Prostate gland (tissue), 2 donors: ENCODE measurements around the gene CD59. TPM values are rescaled to one million over a fixed set of nuclear protein-coding genes. Genes with fewer than 3 reads are reported as not detected.

ENCODE experiments used
- DNase-seq: peaks from one replicate; pipeline ENCODE4 v3.0.0-alpha.2; 2019; ENCODE audit warnings: low spot score
- H3K27ac ChIP-seq, 2 donors: fragments of 200-600 bp; sonication (generic); 2 replicates each; pipeline ENCODE4 v1.5.1; 2017 to 2019
- H3K27me3 ChIP-seq: fragments of 200-600 bp; sonication (generic); replicated peaks from 2 replicates; pipeline ENCODE4 v1.5.1; 2019; ENCODE audit not compliant: insufficient read depth
- H3K36me3 ChIP-seq, 2 donors: fragments of 200-600 bp; sonication (generic); 1 replicate in 1 of 2; 2 replicates in 1 of 2; pipeline versions ENCODE4 v1.5.1 to v1.8.1; 2017 to 2019
- H3K4me1 ChIP-seq: fragments of 200-600 bp; sonication (generic); replicated peaks from 2 replicates; pipeline ENCODE4 v1.5.1; 2019
- H3K4me3 ChIP-seq, 2 donors: fragments of 200-600 bp; sonication (generic); 2 replicates each; pipeline ENCODE4 v1.5.1; 2017 to 2019
- H3K9me3 ChIP-seq: fragments of 200-600 bp; sonication (generic); 2 replicates; pipeline ENCODE4 v1.5.1; 2017
- CTCF ChIP-seq, 4 experiments: fragments of 200-600 bp in 2 of 4; fragments of 450-650 bp in 2 of 4; sonication (generic) in 2 of 4; IDR thresholded peaks; 1 replicate in 3 of 4; 2 replicates in 1 of 4; pipeline ENCODE4 v1.5.1; 2016 to 2019; ENCODE audit warnings: antibody characterized with exemption in 4 of 4, mild to moderate bottlenecking in 2 of 4, moderate library complexity in 2 of 4
- POLR2A ChIP-seq: fragments of 450-650 bp; IDR thresholded peaks from one replicate; pipeline ENCODE4 v1.6.1; 2016; ENCODE audit warnings: antibody characterized with exemption, mild to moderate bottlenecking
- POLR2AphosphoS5 ChIP-seq: sonication (generic); formaldehyde crosslinking; IDR thresholded peaks from one replicate; pipeline ENCODE4 v1.6.1; 2017; ENCODE audit warnings: antibody characterized with exemption
- WGBS: methylation state at CpG from one replicate; pipeline ENCODE4 v1.1.5; 2018; 5-methylcytosine and 5-hydroxymethylcytosine counted together
- intact Hi-C: fragments of 100-400 bp; cut with DNase I; formaldehyde crosslinking; loops from one replicate; pipeline ENCODE4 v1.14.2; 2022
- total RNA-seq, 2 donors: library from RNA; depleted of rRNA; stranded (reverse); fragments of >200 nt; gene quantifications; one replicate each; pipeline ENCODE4 v1.1.0, GENCODE V29; 2016

Gene CD59
- total RNA-seq, 2 donors from 2014 or later: 205 to 274 TPM

DNA sequence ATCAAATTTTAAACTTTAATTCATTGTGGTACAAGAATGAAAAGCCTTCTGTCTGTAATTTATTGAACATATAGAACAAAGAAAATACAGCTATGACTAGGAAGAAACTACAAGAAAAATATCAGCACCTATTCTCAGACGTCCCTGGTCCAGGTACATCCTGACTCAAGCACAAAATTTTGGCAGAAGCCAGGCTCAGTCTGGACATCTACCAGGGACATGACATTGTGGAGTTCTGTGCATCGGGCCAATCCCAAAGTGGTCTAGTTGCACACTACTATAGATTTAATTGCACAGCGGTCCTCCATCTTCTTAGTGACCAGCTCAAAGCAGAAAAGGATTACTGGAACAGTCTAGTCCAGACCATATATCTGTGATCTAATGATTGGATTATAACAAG is 15.7 kb upstream of the CD59 start:
- Histone ChIP-seq H3K36me3 (no peaks in the 10 kb centered on the region), H3K4me3 (no peak overlapping the region), H3K27me3 (no peaks in the 10 kb centered on the region), H3K27ac (no peak overlapping the region), H3K4me1 (no peaks in the 10 kb centered on the region), H3K9me3 (no peaks in the 10 kb centered on the region)
- intact Hi-C loops: no loop called here
- DNase-seq: no peak
- TF ChIP-seq CTCF (IDR thresholded peaks at IDR 0.05) (no peak), POLR2A (no peak), POLR2AphosphoS5 (no peak)
- WGBS: 71% methylated on average over 3 of the region's 3 CpGs

- intact Hi-C loops: no loop called here
- no peaks in the 10 kb centered on the region for H3K4me1 ChIP-seq
- H3K4me3 ChIP-seq: no peak overlapping the region
- WGBS: 12% methylated on average over 2 of the region's 2 CpGs
- H3K9me3 ChIP-seq: no peaks in the 10 kb centered on the region
- no peak for DNase-seq
- H3K36me3 ChIP-seq: no peaks in the 10 kb centered on the region
- TF ChIP-seq CTCF (IDR thresholded peaks at IDR 0.05) (no peak), POLR2AphosphoS5 (no peak), POLR2A (no peak)
- no peaks in the 10 kb centered on the region for H3K27me3 ChIP-seq
- no peak overlapping the region for H3K27ac ChIP-seq
Observed at GRCh38 chr11:33747979-33748378, 11.8 kb upstream of the CD59 start.

DNA sequence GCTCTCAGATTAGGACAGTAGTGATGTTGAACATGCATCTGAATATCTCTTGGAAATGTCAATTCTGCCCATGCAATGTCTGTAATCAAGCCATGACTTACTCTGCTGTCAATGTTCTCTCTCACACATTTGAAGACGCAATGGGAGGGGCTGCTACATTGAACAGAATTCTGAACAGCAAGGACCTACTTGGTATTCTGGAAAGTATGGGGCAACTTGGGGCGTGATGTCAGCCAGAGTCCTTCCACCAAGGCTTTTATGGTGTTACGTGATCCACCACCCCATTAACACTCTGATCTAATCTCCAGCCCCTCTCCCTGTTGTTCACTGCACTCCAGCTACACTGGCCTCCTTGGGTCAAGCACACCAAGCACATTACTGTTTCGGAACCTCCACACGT is 7.1 kb upstream of the CD59 start:
- TF ChIP-seq POLR2AphosphoS5 (no peak), CTCF (IDR thresholded peaks at IDR 0.05) (no peak), POLR2A (no peak)
- Histone ChIP-seq H3K9me3 (no peaks in the 10 kb centered on the region), H3K4me1 (no peaks in the 10 kb centered on the region), H3K27me3 (no peaks in the 10 kb centered on the region), H3K36me3 (no peaks in the 10 kb centered on the region), H3K27ac (no peak overlapping the region), H3K4me3 (no peak overlapping the region)
- WGBS: 70% methylated on average over 5 of the region's 5 CpGs
- intact Hi-C loops: no loop called here
- no peak for DNase-seq

- H3K27ac ChIP-seq: no peak overlapping the region
- H3K4me1 ChIP-seq: no peaks in the 10 kb centered on the region
- DNase-seq: no peak
- no peak overlapping the region for H3K4me3 ChIP-seq
- H3K27me3 ChIP-seq: no peaks in the 10 kb centered on the region
- H3K9me3 ChIP-seq: no peaks in the 10 kb centered on the region
- no peaks in the 10 kb centered on the region for H3K36me3 ChIP-seq
- peak in 3 of 4 experiments; percentile 40 to 62 (median 57) for TF ChIP-seq CTCF (IDR thresholded peaks at IDR 0.05)
- no peak for TF ChIP-seq POLR2AphosphoS5
- TF ChIP-seq POLR2A: no peak
- intact Hi-C loops: no loop called here
- 78% methylated on average over 3 of the region's 3 CpGs for WGBS
Observed at GRCh38 chr11:33742249-33742851, 6.1 kb upstream of the CD59 start.

- Histone ChIP-seq H3K4me3 (no peak overlapping the region), H3K27me3 (no peaks in the 10 kb centered on the region), H3K4me1 (no peaks in the 10 kb centered on the region), H3K36me3 (no peaks in the 10 kb centered on the region), H3K9me3 (no peaks in the 10 kb centered on the region), H3K27ac (no peak overlapping the region)
- WGBS: 91% methylated on average over 7 of the region's 7 CpGs
- TF ChIP-seq POLR2A (no peak), POLR2AphosphoS5 (no peak), CTCF (IDR thresholded peaks at IDR 0.05) (no peak)
- no peak for DNase-seq
- intact Hi-C loops: no loop called here
Observed at GRCh38 chr11:33741806-33742205, 5.6 kb upstream of the CD59 start.
